GM19025 (cell line): ENCODE results near the gene SERPINB2.
A peak's percentile ranks its signal among the peaks of the same experiment; 100 is the strongest.
"Not testable (repeated sequence)": the region's sequence is repeated elsewhere in the genome, so short reads cannot be mapped to it uniquely, and the experiment has no call there.

ENCODE experiments used
- ATAC-seq: cut with Tn5 transposase; IDR thresholded peaks from one replicate; pipeline ENCODE4 v1.9.1; 2021; ENCODE audit warnings: mild to moderate bottlenecking, low read depth, moderate library complexity; ENCODE audit not compliant: unreplicated experiment

SERPINB2 gene

DNA sequence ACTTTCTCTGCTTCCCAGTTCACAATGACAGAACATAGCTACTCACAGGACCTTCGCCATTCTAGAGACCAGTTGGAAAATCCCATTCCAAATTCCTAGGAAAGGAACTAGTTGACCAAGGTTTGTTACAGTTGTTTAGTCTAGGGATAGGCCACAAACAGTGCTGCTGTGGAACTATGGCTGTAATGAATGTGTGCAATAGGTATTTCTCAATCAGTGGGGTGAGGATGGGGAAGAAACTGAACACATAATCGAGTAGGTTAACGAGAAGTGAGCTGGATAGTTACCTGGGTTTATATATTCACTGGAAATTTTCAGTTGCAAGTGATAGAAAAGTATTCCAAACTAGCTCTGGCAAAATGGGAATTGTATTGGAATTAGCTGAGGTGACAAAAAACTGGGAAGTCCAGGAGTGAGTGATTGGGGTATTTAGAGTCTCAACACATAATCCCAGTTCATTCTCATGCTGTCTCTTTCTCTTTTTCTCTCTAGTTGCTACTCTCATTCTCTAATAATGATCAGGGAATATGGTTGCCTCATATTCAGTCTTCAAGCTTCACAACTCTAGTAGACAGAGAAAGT is 43.4 kb downstream of the SERPINB2 start:
- ATAC-seq: no peak

- ATAC-seq: peak; percentile 94
These were observed 48.8 kb downstream of the SERPINB2 start for GRCh38 chr18:63936156-63936931.

DNA sequence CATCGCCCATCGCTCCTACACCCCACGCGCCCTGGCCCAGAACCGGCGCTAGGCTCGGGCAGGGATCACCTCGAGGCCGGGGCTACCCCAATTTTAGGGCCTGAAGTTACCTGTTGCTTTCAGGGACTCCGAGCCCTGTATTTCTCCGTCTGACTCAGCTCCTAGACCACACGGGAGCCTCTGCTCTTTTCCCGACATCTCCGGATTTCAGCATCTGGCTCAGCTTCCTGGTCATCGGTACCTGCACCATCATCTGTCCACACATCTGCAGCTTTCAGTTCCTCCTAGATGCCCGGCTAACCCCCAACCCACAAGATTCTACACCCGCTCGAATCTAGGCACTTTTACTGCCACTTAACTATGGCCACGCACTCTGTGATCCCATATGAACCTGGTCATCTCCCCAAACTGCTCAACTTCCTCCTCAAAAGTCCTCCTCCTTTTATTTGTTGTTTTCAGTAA is 49.5 kb downstream of the SERPINB2 start:
- no peak for ATAC-seq

DNA sequence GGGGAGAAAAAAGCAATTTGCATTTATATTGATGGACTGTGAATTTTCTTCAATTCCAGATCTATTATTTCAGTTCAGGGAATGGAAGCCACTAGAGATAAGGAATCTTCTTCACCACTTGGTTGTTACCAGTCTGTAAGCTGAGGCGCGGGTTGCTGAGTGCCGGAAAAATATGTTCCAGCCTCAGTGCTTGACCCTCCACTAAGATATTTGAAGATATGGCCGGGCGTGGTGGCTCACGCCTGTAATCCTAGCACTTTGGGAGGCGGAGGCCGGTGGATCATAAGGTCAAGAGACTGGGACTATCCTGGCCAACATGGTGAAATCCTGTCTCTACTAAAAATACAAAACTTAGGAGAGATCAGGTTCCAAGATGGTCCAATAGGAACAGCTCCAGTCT is 52.5 kb downstream of the SERPINB2 start:
- no peak for ATAC-seq

DNA sequence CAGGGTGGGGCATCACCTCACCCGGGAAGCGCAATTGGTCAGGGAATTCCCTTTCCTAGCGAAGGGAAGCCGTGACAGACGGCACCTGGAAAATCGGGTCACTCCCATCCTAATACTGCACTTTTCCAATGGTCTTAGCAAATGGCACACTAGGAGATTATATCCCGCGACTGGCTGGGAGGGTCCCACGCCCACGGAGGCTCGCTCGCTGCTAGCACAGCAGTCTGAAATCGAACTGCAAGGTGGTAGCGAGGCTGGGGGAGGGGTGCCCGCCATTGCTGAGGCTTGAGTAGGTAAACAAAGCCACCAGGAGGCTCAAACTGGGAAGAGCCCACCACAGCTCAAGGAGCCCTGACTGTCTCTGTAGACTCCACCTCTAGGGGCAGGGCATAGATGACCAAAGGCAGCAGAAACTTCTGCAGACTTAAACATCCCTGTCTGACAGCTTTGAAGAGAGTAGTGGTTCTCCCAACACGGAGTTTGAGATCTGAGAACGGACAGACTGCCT is 53.1 kb downstream of the SERPINB2 start:
- ATAC-seq: not testable (repeated sequence)

DNA sequence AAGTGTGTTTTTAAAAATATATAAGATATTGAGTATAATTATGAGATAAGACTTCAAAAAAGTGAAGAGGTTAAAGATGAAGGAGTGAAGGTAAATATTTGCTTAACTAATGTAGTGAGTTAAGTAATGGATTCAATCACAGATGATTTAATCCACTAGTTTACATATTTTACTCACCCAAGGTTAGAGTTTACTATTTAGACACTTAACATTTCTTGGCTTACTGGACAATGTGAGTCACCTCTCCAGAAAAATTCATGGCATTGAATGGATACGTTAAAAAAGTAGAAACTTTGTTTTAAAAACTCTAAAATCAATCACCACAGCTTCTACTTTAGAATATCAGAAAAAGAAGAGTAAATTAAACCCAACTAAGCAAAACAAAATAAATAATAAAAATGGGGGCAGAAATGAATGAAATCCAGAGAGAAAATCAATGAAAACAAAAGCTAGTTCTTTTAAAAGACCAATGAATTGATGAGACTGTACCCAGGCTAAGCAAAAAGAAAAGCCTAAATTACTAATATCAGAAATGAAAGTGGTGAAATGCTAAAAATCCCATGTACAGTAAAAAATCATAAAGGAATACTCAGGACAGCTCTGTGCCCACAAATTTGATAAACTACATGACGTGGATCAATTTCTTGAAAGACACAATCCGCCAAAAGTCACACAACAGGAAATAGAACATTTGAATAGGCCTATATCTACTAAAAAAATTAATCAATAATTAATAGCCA is 59.7 kb downstream of the SERPINB2 start:
- no peak for ATAC-seq

GRCh38 chr18:63949068-63949737 is 61.7 kb downstream of the SERPINB2 start, which contains the start of gene HMSD:
TSS of gene HMSD (plus strand) at chr18:63949301. CDS start at chr18:63953456, 4,155 bp downstream.
- peak; percentile 90 for ATAC-seq

GRCh38 chr18:63951302-63951705 is 63.8 kb downstream of the SERPINB2 start:
- ATAC-seq: peak; percentile 37
